ENCODE results near the gene GGA1. TPM values are rescaled to one million over a fixed set of nuclear protein-coding genes. Genes with fewer than 3 reads are reported as not detected.

The GGA1 gene
- total and polyA plus RNA-seq, 10 of the 15 experiments (the other 5 are each of a cell fraction or from before 2014, with no cell fraction given), result 1.4 to 79.4 (median 44.4) TPM

DNA sequence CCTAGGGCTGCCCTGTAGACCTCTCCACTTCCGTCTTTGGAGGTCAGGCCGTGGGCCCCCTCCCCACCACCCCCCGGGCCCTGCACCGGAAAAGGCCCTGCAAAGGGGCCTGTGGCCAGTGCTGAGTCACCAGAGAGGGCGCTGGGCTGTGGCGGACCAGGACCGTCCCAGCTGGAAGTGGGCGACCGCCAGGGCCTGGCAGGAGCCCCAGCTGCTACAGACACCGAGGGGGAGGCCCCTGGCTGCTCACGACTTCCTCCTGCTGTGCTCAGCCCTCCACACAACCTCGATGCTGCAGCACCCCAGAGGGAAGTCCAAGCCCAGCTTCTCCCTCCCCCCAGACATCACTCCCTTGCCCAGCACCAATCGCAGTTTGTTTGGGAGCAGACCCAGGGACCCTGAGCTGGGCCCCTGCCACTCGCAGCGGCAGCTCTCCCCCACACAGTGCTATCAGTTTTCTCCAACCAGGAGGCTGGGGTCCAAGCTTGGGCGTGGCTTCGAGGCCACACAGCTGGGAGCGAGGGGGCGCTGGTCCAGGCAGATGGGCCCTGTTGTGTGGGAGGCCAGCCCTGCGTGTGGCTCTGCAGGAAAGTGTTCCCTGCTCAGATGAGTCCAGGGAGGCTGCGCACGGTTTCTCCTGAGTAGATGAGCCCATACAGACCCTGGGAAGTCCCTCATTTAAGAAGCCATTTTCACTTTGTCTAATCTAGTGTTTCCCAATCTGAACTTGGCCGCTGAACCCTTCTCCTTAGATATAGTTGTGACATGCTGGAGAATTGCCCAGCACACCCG lies 25.2 kb downstream of the GGA1 start (continued):
- TF ChIP-seq NFXL1 (IDR thresholded peaks at IDR 0.05; ENCODE audit: borderline replicate concordance) (no peak), YBX1 (IDR thresholded peaks at IDR 0.05) (no peak), EZH2 (IDR thresholded peaks at IDR 0.05; ENCODE audit: borderline replicate concordance, control insufficient read depth, low read depth, low read length) (no peak), SRF (IDR thresholded peaks at IDR 0.05; ENCODE audit: low read depth in 2 of 2, low read length in 2 of 2) (peak; percentile 50 to 78; a peak in 2 of 4 replicates), SMC3 (IDR thresholded peaks at IDR 0.05; ENCODE audit: borderline replicate concordance, low read length) (no peak), ETV6 (conservative IDR thresholded peaks at IDR 0.05 in 1 of 2, IDR thresholded peaks at IDR 0.05 in 1 of 2; ENCODE audit: borderline replicate concordance in 1 of 2, low read depth in 1 of 2) (peak in 1 of 2 experiments; percentile 47; a peak in 1 of 4 replicates)
- TF ChIP-seq, protein P1, sequence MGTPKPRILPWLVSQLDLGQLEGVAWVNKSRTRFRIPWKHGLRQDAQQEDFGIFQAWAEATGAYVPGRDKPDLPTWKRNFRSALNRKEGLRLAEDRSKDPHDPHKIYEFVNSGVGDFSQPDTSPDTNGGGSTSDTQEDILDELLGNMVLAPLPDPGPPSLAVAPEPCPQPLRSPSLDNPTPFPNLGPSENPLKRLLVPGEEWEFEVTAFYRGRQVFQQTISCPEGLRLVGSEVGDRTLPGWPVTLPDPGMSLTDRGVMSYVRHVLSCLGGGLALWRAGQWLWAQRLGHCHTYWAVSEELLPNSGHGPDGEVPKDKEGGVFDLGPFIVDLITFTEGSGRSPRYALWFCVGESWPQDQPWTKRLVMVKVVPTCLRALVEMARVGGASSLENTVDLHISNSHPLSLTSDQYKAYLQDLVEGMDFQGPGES (IDR thresholded peaks at IDR 0.05), result no peak
- TF ChIP-seq, protein P2, sequence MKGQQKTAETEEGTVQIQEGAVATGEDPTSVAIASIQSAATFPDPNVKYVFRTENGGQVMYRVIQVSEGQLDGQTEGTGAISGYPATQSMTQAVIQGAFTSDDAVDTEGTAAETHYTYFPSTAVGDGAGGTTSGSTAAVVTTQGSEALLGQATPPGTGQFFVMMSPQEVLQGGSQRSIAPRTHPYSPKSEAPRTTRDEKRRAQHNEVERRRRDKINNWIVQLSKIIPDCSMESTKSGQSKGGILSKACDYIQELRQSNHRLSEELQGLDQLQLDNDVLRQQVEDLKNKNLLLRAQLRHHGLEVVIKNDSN (IDR thresholded peaks at IDR 0.05; ENCODE audit: borderline replicate concordance, extremely low read length, insufficient read depth, low read depth, low read length), result no peak

Data from GM12878 (cell line).